ENCODE data around the gene SV2C.
"Not testable (repeated sequence)": the region's sequence is repeated elsewhere in the genome, so short reads cannot be mapped to it uniquely, and the experiment has no call there.

The SV2C gene

GRCh38 chr5:76082772-76083554, at the start of gene SV2C:
Gene SV2C, plus strand, starts transcription at chr5:76083383. Its CDS starts 48,368 bp downstream, at chr5:76131751.
- Histone ChIP-seq H3K4me2 (ENCODE audit: low read depth, low read length, poor library complexity, severe bottlenecking) (no peak within 1 kb of the TSS), H3K9me3 (ENCODE audit: insufficient read depth, low read depth, low read length) (no peaks in the 10 kb centered on the region), H4K20me1 (ENCODE audit: insufficient read depth, low read length, poor library complexity, severe bottlenecking) (no peaks in the 10 kb centered on the region), H3K79me2 (ENCODE audit: insufficient read depth, low read length) (no peaks in the 10 kb centered on the region), H3K27me3 (ENCODE audit: insufficient read depth, low read length, poor library complexity, severe bottlenecking) (no peaks in the 10 kb centered on the region), H3K9ac (ENCODE audit: low read depth, low read length, poor library complexity, severe bottlenecking) (no peak within 1 kb of the TSS), H3F3A (ENCODE audit: low read depth) (no peaks in the 10 kb centered on the region), H3K4me1 (ENCODE audit: insufficient read depth, low read length, poor library complexity, severe bottlenecking) (no peaks in the 10 kb centered on the region), H2AFZ (ENCODE audit: low read length) (no peak within 1 kb of the TSS), H3K9me2 (replicated peaks; ENCODE audit: low read depth, low read length) (no peaks in the 10 kb centered on the region), H3K36me3 (ENCODE audit: insufficient read depth, low read length) (no peaks in the 10 kb centered on the region), H3K4me3 (ENCODE audit: low read length, poor library complexity, severe bottlenecking) (no peak within 1 kb of the TSS)
- TF ChIP-seq, protein P1, sequence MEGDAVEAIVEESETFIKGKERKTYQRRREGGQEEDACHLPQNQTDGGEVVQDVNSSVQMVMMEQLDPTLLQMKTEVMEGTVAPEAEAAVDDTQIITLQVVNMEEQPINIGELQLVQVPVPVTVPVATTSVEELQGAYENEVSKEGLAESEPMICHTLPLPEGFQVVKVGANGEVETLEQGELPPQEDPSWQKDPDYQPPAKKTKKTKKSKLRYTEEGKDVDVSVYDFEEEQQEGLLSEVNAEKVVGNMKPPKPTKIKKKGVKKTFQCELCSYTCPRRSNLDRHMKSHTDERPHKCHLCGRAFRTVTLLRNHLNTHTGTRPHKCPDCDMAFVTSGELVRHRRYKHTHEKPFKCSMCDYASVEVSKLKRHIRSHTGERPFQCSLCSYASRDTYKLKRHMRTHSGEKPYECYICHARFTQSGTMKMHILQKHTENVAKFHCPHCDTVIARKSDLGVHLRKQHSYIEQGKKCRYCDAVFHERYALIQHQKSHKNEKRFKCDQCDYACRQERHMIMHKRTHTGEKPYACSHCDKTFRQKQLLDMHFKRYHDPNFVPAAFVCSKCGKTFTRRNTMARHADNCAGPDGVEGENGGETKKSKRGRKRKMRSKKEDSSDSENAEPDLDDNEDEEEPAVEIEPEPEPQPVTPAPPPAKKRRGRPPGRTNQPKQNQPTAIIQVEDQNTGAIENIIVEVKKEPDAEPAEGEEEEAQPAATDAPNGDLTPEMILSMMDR (conservative IDR thresholded peaks at IDR 0.05; ENCODE audit: low read length): no peak
- TF ChIP-seq EZH2phosphoT487 (IDR thresholded peaks at IDR 0.05; ENCODE audit: borderline replicate concordance): no peak

- H3K4me3 ChIP-seq (ENCODE audit: low read length, poor library complexity, severe bottlenecking); H2AFZ ChIP-seq (ENCODE audit: low read length); H3K9me3 ChIP-seq (ENCODE audit: insufficient read depth, low read depth, low read length); H3K4me1 ChIP-seq (ENCODE audit: insufficient read depth, low read length, poor library complexity, severe bottlenecking); H3K9me2 ChIP-seq (replicated peaks; ENCODE audit: low read depth, low read length); H3K4me2 ChIP-seq (ENCODE audit: low read depth, low read length, poor library complexity, severe bottlenecking); H3K79me2 ChIP-seq (ENCODE audit: insufficient read depth, low read length); H4K20me1 ChIP-seq (ENCODE audit: insufficient read depth, low read length, poor library complexity, severe bottlenecking); H3F3A ChIP-seq (ENCODE audit: low read depth); H3K9ac ChIP-seq (ENCODE audit: low read depth, low read length, poor library complexity, severe bottlenecking); H3K27me3 ChIP-seq (ENCODE audit: insufficient read depth, low read length, poor library complexity, severe bottlenecking); H3K36me3 ChIP-seq (ENCODE audit: insufficient read depth, low read length): not testable (repeated sequence)
Measured at GRCh38 chr5:76037736-76038151, 45.4 kb upstream of the SV2C start.

GRCh38 chr5:76038212-76038611, 45.0 kb upstream of the SV2C start:
- no peaks in the 10 kb centered on the region for H3K36me3 ChIP-seq (ENCODE audit: insufficient read depth, low read length)
- no peaks in the 10 kb centered on the region for H3F3A ChIP-seq (ENCODE audit: low read depth)
- H4K20me1 ChIP-seq (ENCODE audit: insufficient read depth, low read length, poor library complexity, severe bottlenecking): no peaks in the 10 kb centered on the region
- H3K4me1 ChIP-seq (ENCODE audit: insufficient read depth, low read length, poor library complexity, severe bottlenecking): no peaks in the 10 kb centered on the region
- no peak overlapping the region for H3K4me3 ChIP-seq (ENCODE audit: low read length, poor library complexity, severe bottlenecking)
- no peak for TF ChIP-seq EZH2phosphoT487 (IDR thresholded peaks at IDR 0.05; ENCODE audit: borderline replicate concordance)
- TF ChIP-seq, protein P1 (conservative IDR thresholded peaks at IDR 0.05; ENCODE audit: low read length): no peak
- H3K27me3 ChIP-seq (ENCODE audit: insufficient read depth, low read length, poor library complexity, severe bottlenecking): no peaks in the 10 kb centered on the region
- H3K79me2 ChIP-seq (ENCODE audit: insufficient read depth, low read length): no peaks in the 10 kb centered on the region
- H3K9ac ChIP-seq (ENCODE audit: low read depth, low read length, poor library complexity, severe bottlenecking): no peak overlapping the region
- no peak overlapping the region for H2AFZ ChIP-seq (ENCODE audit: low read length)
- H3K9me2 ChIP-seq (replicated peaks; ENCODE audit: low read depth, low read length): no peaks in the 10 kb centered on the region
- no peak overlapping the region for H3K4me2 ChIP-seq (ENCODE audit: low read depth, low read length, poor library complexity, severe bottlenecking)
- no peaks in the 10 kb centered on the region for H3K9me3 ChIP-seq (ENCODE audit: insufficient read depth, low read depth, low read length)

GRCh38 chr5:76040806-76041205, 42.4 kb upstream of the SV2C start:
- Histone ChIP-seq H3F3A (ENCODE audit: low read depth) (no peaks in the 10 kb centered on the region), H3K9ac (ENCODE audit: low read depth, low read length, poor library complexity, severe bottlenecking) (no peak overlapping the region), H3K79me2 (ENCODE audit: insufficient read depth, low read length) (no peaks in the 10 kb centered on the region), H3K4me3 (ENCODE audit: low read length, poor library complexity, severe bottlenecking) (no peak overlapping the region), H3K36me3 (ENCODE audit: insufficient read depth, low read length) (no peaks in the 10 kb centered on the region), H3K9me2 (replicated peaks; ENCODE audit: low read depth, low read length) (no peaks in the 10 kb centered on the region), H3K27me3 (ENCODE audit: insufficient read depth, low read length, poor library complexity, severe bottlenecking) (no peaks in the 10 kb centered on the region), H3K4me1 (ENCODE audit: insufficient read depth, low read length, poor library complexity, severe bottlenecking) (no peaks in the 10 kb centered on the region), H3K9me3 (ENCODE audit: insufficient read depth, low read depth, low read length) (no peaks in the 10 kb centered on the region), H3K4me2 (ENCODE audit: low read depth, low read length, poor library complexity, severe bottlenecking) (no peak overlapping the region), H2AFZ (ENCODE audit: low read length) (no peak overlapping the region), H4K20me1 (ENCODE audit: insufficient read depth, low read length, poor library complexity, severe bottlenecking) (no peaks in the 10 kb centered on the region)
- TF ChIP-seq, protein P1 (conservative IDR thresholded peaks at IDR 0.05; ENCODE audit: low read length): no peak
- TF ChIP-seq EZH2phosphoT487 (IDR thresholded peaks at IDR 0.05; ENCODE audit: borderline replicate concordance): no peak

Measured in Loucy (cell line).